GM12891 (cell line): ENCODE results near the gene ASB6.

Source experiments
- POLR2A ChIP-seq: IDR thresholded peaks from 2 replicates; pipeline ENCODE4 v1.6.1; 2011; ENCODE audit warnings: low read depth, low read length, control low read depth
- POLR2AphosphoS5 ChIP-seq: IDR thresholded peaks from 2 replicates; pipeline ENCODE4 v1.6.1; 2011; ENCODE audit warnings: low read depth, low read length, control low read depth
- SPI1 ChIP-seq: IDR thresholded peaks from 2 replicates; pipeline ENCODE4 v1.6.1; 2011; ENCODE audit warnings: low read depth, low read length, control low read depth
- TAF1 ChIP-seq: IDR thresholded peaks from 2 replicates; pipeline ENCODE4 v1.6.1; 2011; ENCODE audit warnings: low read depth, low read length, control low read depth

DNA sequence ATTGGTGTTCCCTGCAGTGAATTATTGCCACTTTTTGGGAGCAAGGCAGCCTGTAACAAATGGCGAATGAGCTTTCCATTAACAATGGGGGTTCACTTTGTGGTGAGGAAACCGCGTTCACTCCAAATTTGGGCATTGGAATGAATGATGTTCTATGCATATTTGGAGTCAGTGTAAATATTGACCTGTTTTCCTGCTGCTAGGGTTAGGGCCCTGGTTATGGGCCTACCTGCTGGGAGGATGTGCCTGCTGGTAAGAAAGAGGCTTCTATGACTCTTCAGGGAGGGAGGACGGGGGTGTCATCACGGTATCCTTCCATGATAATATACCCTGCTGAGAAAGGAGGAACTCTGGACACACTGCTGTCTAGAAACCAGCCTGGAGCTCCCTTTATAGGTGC is 50.0 kb downstream of the ASB6 start:
- no peak for TF ChIP-seq TAF1
- TF ChIP-seq POLR2AphosphoS5: no peak
- no peak for TF ChIP-seq POLR2A
- no peak for TF ChIP-seq SPI1
